GM18868 (cell line): ENCODE results near the gene CCDC86.

Source experiments
- ATAC-seq: cut with Tn5 transposase; IDR thresholded peaks from one replicate; pipeline ENCODE4 v1.9.1; 2021; ENCODE audit warnings: mild to moderate bottlenecking, moderate library complexity; ENCODE audit not compliant: unreplicated experiment

The CCDC86 gene

DNA sequence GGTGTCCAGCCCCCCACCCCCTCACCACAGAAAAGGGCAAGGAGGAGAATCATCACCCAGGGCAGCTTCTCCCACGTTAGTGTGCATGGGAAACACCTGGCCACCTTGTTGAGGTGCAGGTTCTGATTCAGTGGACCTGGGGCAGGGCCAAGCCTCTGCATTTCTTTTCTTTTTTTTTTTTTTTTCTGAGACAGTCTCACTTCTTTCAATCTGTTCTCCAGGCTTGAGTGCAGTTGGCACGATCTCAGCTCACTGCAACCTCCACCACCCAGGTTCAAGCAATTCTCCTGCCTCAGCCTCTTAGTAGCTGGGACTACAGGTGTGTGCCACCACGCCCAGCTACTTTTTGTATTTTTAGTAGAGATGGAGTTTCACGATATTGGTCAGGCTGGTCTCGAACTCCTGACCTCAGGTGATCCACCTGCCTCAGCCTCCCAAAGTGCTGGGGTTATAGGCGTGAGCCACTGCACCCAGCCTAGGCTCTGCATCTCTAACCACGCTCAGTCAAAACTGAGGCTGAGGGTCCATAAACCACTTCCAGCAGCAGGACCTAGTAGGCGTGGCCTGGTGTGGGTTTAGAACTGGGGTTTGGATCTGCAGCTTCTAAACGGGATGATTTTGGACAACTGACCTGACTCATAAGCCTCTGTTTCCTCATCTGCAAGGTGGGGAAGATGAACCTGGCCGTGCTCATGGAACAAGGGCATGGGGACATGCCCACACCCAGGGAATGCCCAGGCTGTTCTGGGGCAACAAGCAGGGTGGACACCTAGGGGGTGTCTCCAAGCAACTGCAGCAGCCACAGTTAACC, 26.2 kb downstream of the CCDC86 start:
- ATAC-seq: no peak

DNA sequence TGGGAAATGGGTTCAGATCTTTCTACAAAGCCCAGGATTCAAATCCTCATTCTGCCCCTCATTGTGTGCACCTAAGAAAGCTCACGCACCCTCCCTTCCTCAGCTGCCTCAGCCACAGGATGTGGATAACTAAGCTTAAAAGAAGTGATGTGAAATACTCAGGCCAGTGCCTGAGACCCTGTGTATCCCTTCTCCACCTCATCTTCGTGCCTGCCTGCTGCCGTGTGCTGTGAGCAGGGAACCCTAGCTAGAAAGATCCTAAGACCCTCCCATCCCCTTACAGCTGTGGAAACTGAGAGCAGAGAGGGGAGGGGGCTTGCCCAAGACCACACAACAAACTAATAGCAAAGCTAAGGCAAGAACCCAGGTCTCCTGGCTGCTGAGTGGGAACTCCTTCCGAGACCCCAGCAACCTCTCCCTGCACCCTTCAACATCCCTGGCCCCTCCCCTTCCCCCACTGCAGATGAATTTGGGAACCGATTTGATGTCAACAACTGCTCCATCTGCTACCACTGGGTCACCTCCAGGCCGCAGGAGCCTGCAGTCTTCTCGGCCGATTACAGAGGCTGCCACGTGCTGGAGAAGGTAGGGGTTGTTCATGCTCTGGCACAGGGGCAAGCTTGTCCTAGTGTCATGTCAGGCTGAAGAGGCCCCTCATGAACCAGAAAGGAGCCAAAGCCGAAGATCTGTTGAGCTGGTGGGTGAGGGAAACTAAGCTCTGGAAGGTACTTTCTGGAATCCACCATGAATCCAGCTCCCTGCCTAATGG, 27.0 kb downstream of the CCDC86 start:
- no peak for ATAC-seq

DNA sequence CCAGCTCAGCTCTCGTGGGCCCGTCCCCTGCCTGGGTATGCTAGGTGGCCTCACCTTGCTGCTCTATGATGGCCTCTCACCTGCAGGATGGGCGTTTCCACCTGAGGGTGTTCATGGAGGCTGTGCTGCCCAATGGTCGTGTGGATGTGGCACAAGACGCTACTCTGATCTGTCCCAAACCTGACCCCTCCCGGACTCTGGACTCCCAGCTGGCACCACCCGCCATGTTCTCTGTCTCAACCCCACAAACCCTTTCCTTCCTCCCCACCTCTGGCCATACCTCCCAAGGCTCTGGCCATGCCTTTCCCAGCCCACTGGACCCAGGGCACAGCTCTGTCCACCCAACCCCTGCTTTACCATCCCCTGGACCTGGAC, 27.5 kb downstream of the CCDC86 start:
- ATAC-seq: no peak

DNA sequence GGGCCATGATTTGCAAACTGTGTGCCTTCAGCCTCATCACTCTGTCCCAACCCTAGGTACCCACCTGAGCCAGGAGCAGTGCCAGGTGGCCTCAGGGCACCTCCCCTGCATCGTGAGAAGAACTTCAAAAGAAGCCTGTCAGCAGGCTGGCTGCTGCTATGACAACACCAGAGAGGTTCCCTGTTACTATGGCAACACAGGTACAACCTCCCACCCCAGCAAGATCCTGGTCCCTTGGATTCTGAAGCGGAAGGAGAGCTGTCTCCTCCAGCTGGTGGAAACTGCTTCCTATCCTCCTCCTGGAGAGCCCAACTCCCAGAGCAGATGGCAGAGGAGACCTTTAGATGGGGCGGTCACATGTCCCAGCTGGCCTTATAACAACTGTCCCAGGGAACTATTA, 28.4 kb downstream of the CCDC86 start:
- no peak for ATAC-seq

DNA sequence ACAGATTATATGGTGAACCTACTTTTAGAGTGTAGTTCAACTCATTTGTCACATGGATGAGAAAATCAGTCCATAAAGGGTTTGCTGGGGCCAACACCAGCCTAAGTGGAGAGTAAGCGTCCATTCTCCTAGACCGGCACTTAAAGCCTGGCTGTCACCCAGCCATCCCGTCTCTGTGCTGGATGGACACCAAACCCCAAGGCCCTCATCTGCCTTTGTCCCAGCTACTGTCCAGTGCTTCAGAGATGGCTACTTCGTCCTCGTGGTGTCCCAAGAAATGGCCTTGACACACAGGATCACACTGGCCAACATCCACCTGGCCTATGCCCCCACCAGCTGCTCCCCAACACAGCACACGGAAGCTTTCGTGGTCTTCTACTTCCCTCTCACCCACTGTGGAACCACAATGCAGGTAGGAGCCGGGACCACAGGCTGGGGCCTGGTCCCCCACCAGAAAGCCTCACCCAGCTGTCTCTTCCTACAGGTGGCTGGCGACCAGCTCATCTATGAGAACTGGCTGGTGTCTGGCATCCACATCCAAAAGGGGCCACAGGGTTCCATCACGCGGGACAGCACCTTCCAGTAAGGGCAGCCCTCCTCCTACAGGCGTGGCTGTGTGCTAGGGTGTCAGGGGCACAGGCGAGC, 28.9 kb downstream of the CCDC86 start:
- no peak for ATAC-seq

DNA sequence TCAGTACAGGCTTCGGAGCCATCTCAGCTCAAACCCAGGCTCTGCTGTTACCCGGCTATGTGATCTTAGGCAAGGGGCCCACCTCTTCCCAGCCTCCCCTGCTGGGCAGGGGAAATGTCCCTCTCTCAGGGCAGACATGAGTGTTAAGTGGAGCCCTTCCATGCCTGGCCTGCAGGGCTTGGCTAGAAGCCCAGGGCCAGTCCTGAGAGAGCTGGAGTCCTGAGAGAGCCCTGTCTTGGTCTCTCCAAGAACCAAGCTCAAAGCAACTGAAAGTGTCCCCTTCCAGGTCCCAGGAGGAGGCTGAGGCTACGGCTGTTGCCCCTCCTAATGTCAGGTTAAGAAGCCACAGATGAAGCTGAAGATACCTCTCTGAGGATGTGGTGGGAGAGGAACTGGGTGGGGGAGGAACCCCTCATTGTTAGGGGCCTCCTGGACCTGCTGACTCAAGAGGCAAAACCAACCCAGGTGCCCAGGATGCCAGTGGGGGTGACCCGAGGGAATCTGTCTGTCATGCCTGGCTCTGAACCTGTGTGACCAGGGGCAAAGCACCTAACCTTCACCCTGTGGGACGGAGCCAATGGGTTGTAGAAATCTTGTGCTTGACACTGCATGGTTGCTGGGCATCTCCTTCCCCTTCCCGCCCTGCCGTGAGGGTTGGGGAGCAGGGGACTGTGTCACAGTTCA, 29.6 kb downstream of the CCDC86 start:
- no peak for ATAC-seq

DNA sequence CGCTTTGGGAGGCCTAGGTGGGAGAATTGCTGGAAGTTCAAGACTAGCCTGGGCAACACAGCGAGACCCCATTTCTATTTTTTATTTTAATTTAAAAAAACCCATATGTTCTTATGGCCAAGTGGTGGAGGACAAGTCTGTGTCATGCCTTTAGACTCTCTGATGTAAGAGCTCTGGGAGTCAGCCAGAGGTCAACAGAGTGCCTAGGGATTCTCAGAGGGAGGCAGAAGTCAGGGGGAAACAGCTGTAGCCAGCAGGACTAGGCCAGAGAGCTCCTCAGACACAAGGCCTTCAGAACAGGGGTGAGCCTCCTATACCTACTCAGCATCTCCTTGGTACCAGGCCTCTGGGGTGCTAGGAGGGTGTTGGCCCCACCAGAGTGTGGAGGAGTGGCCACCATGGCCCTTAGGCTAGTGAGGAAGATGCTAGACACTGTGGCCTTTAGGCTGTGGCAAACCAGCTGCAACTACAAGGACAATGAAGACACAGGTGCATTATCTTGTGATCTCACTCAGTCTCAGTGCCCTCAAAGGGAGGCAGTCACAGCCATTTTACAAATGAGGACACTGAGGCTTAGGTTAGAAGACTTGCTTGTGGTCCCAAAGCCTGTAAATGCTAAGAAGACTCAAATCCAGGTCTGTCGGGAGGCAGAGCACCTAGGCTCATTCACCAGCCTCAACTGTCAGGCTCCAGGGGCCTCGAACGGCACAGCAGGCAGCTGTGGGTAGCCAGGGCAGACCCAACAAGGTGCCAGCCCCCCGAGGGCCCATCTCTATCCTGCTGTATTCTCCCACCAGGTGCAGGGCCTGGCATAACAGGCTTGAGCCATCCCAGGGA, 30.4 kb downstream of the CCDC86 start:
- no peak for ATAC-seq

DNA sequence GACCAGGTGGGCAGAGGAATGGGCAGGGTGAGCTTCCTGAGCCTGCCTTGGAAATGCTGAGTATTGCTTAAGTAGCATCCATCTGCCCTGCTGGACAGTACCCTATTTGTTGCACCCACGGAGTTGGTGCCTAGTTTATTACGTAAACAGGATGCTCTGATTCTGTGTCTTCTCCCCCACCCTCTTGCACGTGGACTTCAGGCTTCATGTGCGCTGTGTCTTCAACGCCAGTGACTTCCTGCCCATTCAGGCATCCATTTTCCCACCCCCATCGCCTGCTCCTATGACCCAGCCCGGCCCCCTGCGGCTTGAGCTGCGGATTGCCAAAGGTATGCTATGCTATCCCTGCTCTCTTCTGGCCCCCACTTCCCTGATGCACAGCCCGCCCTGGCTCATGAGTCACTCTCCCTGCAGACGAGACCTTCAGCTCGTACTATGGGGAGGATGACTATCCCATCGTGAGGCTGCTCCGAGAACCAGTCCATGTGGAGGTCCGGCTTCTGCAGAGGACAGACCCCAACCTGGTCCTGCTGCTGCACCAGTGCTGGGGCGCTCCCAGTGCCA, 31.1 kb downstream of the CCDC86 start:
- ATAC-seq: no peak

DNA sequence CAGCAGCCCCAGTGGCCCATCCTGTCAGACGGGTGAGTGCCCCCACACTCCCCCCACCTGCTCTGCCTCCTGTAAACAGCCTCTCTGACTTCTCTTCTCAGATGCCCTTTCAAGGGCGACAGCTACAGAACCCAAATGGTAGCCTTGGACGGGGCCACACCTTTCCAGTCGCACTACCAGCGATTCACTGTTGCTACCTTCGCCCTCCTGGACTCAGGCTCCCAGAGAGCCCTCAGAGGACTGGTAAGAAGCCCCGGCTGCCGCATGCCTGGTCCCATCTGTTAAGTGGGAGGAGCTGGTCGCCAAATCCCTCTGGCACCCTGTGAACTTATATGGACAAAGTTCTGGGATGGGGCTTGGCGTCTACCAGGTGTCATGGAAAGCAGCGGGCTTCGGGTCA, 31.6 kb downstream of the CCDC86 start:
- ATAC-seq: no peak

DNA sequence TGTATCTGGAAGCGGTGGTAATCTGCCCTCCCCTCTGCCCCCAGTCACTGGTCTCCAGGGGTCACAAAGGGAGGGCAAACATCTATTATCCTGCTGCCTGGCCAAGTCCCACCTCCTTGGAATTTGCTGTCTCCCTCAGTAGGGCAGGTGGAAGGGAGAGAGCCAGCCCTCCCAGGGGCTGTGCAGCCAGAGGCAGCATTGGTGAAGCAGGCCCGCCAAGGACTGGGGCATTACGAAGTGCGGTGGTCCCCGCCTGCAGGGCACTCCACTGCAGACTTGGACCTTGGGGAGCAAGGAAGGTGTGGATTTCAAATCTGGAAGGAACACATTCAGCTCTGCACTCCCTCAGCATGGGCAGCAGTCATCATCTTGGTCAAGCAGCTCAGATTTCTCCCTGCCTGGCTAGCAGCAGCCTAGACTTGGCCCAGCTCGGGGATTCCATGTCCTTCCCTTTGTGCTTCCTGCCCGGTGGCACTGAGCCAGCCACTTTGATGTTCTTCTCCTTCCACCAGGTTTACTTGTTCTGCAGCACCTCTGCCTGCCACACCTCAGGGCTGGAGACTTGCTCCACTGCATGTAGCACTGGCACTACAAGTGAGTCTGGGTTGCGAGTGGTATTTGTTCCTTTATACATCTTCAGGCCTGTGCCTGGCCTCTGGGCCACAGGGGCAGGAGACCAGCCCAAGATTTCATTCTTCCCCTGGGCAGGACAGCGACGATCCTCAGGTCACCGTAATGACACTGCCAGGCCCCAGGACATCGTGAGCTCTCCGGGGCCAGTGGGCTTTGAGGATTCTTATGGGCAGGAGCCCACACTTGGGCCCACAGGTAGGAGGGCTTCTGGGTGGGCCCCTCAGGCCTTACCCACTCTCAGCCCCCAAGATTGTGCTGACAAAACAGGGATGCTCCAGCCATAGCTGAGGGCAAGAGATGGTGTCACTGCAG, 32.8 kb downstream of the CCDC86 start:
- ATAC-seq: no peak

DNA sequence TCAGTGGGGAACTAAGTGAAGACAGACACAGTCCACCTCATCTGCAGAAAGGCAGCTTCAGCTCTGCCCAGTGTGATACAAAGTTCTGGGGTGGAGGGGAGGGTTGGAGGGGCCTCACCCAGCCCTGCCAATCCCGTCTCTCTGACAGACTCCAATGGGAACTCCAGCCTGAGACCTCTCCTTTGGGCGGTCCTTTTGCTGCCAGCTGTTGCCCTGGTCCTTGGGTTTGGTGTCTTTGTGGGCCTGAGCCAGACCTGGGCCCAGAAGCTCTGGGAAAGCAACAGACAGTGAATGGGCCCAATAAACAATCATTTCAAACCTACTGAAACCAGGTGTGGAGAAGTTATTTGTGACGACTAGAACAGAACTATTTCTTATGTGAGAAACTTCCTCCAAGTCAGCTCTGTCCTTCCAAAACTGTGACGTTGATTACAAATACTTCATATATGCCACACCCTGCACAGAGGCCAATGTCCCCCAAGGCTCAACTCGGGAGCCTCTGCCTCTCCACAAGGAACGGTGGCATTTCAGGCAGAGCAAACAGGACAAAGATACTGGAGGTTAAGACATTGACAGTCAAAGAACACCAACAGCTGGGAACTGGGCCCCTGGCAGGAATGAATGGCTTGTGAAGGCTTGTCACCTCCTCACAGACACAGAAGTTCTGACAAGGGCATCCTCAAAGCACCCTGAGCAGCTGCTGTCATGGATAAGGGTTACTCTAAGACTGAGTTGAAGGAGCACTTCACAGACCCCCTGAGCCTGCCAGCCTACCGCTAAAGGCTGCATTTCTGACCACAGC, 33.7 kb downstream of the CCDC86 start:
- no peak for ATAC-seq

DNA sequence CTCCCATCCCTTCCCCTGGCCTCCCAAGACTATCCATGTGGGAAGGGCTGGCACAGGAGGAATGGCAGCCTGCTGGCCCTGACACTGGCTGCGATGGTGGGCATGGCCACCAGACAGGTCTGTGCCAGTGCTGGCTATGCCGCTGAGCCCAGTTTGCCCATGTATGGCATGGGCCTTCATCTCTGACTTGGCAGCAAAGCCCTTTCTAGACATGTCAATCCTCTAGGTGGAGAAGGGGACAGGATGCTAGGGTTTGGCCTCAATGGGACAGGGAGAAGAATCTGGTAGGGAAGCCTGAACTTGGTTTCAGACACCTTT, 34.2 kb downstream of the CCDC86 start:
- no peak for ATAC-seq

DNA sequence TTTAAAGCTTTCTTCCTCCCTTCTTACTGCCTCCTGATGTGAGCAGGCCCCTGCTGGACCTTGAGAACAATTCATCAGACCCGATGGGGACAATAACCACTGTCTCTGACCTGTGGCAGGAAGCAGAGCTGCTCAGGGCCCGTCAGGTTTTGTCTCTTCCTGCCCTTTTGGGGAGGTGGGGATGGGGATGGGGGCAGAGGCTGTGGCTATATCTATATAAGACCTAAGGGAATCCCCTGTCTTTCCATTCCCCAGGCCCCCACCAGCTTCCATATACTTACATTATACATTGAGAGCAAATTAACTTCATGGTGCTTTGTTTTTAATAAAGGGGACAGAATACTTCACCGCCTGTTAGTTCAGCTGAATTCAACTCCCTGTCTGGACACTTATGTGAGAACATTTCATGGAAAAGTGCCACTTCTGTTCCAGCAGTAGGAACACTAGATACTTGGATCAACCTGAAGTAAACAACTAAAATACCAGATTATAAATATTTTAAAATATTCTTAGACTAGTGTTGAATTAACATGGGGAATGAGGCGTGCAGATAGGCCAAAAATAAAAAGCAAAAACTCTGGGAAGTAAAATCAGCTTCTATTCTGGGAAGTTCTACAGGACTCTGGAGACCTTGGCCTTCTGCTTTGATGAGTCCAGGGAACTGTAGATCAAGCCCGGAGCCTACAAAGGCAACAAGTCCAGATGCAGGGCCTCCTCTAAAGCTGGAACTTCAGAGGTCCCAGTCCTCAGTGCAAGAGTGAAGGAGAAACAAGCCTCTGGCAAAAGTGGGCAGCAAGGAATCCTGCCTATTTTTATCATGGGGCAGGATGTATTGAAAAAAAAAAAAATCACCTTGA, 36.6 kb downstream of the CCDC86 start:
- ATAC-seq: no peak

DNA sequence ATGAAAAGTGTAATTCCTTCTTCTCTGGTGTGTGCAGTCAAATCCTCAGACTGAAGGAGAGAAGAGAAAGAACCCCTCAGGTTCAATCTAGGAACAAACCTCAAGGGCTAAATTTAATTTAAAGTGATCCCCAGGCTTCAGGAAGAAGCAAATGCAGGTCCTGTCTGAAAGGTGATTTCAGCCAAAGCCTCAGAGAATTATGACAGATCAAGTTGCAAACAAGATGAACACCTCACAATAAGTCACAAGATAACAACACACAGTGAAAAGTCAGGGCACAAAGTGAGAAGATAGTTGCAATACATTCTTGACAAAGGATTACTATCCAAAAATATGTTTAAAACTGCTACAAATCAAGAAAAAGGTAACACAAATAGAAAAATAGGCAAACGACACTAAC, 37.2 kb downstream of the CCDC86 start:
- no peak for ATAC-seq

DNA sequence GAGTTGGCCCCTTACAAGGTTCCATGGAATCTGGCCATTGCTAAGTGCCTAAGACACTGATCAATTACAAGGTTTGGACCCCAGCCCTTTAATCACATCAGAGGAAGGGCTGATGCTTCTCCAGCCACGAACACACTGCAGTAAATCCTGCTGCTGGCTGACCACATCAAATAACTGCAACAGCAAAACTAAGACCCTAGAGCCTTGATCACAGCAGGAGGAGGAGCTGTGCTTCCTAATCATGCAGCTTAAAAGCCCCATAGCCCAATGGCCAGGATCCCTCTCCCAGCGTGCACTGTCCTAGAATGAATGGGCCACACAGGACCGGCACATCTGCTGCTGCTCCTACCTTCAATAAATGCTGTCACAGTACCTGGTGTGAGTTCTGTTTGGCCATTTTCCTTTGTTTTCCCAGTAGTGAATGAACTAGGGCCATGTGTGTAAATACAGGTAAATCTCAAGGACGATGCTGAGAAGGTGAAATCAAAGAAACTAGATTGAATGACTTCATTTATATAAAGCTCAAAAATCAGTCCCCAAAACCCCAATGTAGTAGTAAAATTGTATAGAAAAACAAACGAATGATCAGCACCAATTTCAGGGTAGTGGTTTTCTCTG, 38.2 kb downstream of the CCDC86 start:
- ATAC-seq: no peak

DNA sequence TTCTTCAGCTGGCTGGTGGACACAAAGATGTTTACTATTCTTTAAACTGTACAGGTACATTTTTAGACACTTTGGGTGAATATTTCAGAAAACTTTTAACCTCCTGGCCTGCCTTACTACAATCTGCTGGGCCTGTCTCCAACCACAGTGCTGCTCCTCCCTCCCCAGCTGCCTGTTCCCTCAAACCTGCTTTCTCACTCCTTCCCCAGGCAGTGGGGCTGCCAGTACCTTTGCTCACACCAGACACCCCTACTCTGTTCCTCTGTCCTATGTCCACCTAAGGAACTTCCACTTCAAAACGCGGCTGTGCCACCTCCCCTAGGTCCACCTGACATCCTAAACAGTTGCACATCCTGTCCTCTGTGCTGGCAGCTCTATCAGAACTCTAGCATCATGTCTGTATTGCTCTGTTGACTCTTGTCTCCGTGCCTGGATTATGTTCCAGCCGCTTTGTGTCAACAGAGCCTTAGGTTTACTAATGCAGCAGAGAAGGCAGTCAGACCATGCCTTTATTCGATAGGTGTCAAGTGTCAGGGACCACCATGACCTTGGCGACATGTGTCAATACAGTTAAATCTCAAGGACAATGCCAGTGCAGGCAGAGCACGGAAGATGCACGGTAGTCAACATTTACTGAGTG, 38.9 kb downstream of the CCDC86 start:
- no peak for ATAC-seq

DNA sequence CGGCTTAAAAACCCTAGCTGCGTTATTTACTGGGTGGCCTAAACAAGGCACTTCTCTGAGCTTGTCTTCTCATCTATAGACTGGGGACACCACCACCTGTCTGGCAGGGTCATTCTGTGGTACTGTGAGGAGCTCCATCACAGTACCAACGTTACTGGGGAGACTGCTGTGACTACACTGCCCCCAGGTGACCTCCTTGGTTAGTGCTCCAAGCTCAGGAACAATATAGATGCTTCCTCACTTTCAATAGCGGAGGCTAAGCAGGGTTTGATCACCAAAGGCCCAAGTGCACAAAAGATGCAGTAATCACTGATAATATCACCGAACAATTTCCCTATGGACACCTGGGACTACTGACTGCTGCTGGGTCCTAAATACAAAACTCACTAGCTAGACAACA, 45.6 kb downstream of the CCDC86 start:
- no peak for ATAC-seq
